ENCODE data around the gene MED20.

MED20 gene

DNA sequence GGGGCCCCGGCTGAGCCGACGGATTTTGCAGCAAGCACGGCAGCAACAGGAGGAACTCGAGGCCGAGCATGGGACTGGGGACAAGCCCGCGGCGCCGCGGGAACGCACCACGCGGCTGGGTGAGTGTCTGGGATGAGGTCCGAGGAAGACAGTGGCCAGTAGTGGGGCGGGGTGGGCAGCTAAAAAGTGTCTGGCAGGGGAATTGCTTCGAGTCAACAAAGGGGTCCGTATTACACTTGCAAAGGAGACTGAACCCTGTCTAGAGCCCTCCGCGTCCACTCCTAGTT, 716 bp upstream of the MED20 start:
- Histone ChIP-seq H3K4me3 (ENCODE audit: low read length) (peak overlapping the region; percentile 96), H3K36me3 (ENCODE audit: control insufficient read depth, insufficient read depth, low read length) (no peaks in the 10 kb centered on the region), H3K27ac (ENCODE audit: low read depth, low read length) (peak overlapping the region; percentile 100), H3K4me1 (ENCODE audit: control insufficient read depth, insufficient read depth, low read length) (peaks cover 8% of the 10 kb centered on the region), H3K27me3 (ENCODE audit: control insufficient read depth, insufficient read depth, low read length) (no peaks in the 10 kb centered on the region), H3K9ac (ENCODE audit: low read length) (peak overlapping the region; percentile 64)

DNA sequence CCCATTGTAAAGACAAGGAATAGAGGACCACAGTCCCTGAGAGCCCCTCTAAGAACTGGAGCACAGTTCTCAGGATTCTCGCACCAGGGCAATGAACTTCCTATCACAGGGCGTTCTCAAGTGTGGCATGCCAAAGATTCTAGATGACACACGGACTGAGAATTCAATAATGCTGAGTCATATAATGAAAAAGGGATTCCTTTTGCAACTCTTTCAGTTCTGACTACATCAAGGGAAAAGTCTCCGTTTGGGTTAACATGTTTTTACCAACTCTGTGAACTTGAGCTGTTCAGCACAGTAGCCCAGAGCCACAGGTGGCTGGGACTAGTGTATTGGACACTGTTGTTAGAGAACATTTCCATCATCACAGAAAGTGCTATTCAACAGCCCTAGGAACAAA, 3.4 kb downstream of the MED20 start:
- no peaks in the 10 kb centered on the region for H3K27me3 ChIP-seq (ENCODE audit: control insufficient read depth, insufficient read depth, low read length)
- H3K9ac ChIP-seq (ENCODE audit: low read length): no peak overlapping the region
- H3K27ac ChIP-seq (ENCODE audit: low read depth, low read length): no peak overlapping the region
- H3K4me1 ChIP-seq (ENCODE audit: control insufficient read depth, insufficient read depth, low read length): peaks cover 8% of the 10 kb centered on the region
- H3K4me3 ChIP-seq (ENCODE audit: low read length): no peak overlapping the region
- H3K36me3 ChIP-seq (ENCODE audit: control insufficient read depth, insufficient read depth, low read length): no peaks in the 10 kb centered on the region

DNA sequence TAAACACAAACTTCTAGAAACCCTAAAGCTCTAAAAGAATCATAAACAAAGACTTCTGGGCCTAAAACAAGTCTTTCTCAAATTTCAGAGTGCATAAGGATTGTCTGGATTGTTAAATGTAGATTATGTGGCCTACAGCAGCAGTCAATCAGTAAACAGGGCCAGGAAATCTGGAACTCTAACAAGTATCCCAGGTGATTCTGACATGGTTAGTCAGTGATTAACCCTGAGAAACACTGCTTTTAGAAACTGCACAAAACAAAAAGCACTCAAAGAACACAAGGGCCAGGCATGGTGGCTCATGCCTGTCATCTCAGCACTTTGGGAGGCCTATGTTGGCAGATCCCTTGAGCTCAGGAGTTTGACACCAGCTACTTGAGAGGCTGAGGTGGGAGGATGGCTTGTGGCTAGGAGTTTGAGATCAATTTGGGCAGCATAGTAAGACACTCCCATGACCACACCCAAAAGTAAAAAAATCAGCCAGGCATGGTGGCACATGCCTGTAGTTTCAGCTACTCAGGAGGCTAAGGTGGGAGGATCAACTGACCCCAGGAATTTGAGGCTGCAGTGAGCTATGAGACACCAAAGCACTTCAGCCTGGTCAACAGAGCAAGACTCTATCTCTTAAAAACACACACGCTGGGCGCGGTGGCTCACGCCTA, 5.9 kb downstream of the MED20 start:
- Histone ChIP-seq H3K27ac (ENCODE audit: low read depth, low read length) (no peak overlapping the region), H3K9ac (ENCODE audit: low read length) (no peak overlapping the region), H3K36me3 (ENCODE audit: control insufficient read depth, insufficient read depth, low read length) (no peaks in the 10 kb centered on the region), H3K27me3 (ENCODE audit: control insufficient read depth, insufficient read depth, low read length) (no peaks in the 10 kb centered on the region), H3K4me3 (ENCODE audit: low read length) (no peak overlapping the region), H3K4me1 (ENCODE audit: control insufficient read depth, insufficient read depth, low read length) (peaks cover 4% of the 10 kb centered on the region)

DNA sequence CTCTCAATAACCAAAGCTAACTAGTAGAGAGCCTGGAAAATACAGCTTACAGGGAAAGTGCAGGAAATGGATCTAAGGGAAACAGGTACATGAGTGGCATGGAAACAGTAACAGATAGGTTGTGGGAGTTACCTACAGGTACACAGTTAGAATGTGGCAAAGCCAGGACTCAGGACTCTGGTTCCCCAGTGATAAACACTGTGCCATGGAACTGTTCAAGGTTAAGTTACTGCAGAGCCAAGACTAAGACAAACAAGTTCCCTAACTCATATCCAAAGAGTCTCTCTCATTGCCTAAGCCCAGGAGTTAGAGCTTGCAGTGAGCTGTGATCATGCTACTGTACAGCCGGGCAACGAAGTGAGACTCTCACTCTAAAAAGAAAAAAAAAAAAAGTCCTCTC, 6.6 kb downstream of the MED20 start:
- no peaks in the 10 kb centered on the region for H3K36me3 ChIP-seq (ENCODE audit: control insufficient read depth, insufficient read depth, low read length)
- H3K27ac ChIP-seq (ENCODE audit: low read depth, low read length): no peak overlapping the region
- no peak overlapping the region for H3K9ac ChIP-seq (ENCODE audit: low read length)
- no peaks in the 10 kb centered on the region for H3K4me1 ChIP-seq (ENCODE audit: control insufficient read depth, insufficient read depth, low read length)
- no peak overlapping the region for H3K4me3 ChIP-seq (ENCODE audit: low read length)
- no peaks in the 10 kb centered on the region for H3K27me3 ChIP-seq (ENCODE audit: control insufficient read depth, insufficient read depth, low read length)

DNA sequence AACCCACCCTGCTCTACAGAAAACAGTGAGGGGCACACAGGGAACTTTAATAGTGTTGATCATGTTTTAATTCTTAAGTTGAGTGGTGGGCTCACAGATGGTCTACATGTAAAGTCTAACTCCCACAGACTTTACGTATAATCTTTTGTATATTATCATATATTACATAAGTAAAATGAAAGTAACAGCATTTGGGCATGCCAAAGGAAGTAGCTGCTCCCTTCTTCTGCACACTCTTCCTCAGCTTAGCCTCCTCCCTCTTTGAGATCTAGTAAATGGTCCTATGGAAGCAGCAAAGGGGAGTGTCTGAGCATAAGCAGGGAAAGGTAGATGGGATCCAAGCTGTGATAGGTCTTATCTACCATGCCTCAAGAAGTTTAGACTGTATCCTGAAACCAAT, 11.2 kb downstream of the MED20 start:
- no peak overlapping the region for H3K27ac ChIP-seq (ENCODE audit: low read depth, low read length)
- no peaks in the 10 kb centered on the region for H3K4me1 ChIP-seq (ENCODE audit: control insufficient read depth, insufficient read depth, low read length)
- no peaks in the 10 kb centered on the region for H3K27me3 ChIP-seq (ENCODE audit: control insufficient read depth, insufficient read depth, low read length)
- no peak overlapping the region for H3K9ac ChIP-seq (ENCODE audit: low read length)
- H3K36me3 ChIP-seq (ENCODE audit: control insufficient read depth, insufficient read depth, low read length): peaks cover 19% of the 10 kb centered on the region
- H3K4me3 ChIP-seq (ENCODE audit: low read length): no peak overlapping the region

DNA sequence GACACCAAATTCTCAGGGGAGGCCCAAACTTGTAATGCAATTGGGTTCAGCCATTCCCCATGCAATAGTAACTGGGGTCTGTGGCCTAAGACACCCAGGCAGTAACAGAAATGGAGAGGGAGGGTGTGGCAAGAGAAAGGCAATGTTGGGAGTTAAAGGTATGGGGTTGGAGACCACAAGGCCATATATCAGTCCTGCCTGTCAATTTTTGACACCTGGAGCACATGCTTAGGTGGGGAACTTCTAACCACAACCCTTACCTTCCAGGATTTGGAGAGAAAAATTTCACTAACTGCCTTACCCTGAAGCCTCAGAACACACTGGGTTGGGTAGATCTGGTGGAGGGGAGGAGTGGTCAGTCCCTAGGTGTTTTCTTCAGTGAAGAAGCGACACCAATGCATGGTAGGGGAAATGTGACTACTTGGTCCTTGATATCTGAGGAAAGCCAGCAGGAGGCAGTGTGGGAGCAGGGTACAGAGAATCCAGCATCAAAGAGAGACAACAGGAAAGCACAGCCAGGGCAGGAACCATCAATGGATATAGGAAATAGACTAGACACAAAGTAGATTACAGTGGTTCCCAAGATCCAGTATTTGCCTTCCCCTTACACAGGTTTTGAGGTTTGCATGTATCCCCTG, 18.9 kb downstream of the MED20 start:
- H3K9ac ChIP-seq (ENCODE audit: low read length): no peak overlapping the region
- no peaks in the 10 kb centered on the region for H3K27me3 ChIP-seq (ENCODE audit: control insufficient read depth, insufficient read depth, low read length)
- H3K36me3 ChIP-seq (ENCODE audit: control insufficient read depth, insufficient read depth, low read length): peaks cover 11% of the 10 kb centered on the region
- no peak overlapping the region for H3K4me3 ChIP-seq (ENCODE audit: low read length)
- H3K27ac ChIP-seq (ENCODE audit: low read depth, low read length): no peak overlapping the region
- H3K4me1 ChIP-seq (ENCODE audit: control insufficient read depth, insufficient read depth, low read length): no peaks in the 10 kb centered on the region

DNA sequence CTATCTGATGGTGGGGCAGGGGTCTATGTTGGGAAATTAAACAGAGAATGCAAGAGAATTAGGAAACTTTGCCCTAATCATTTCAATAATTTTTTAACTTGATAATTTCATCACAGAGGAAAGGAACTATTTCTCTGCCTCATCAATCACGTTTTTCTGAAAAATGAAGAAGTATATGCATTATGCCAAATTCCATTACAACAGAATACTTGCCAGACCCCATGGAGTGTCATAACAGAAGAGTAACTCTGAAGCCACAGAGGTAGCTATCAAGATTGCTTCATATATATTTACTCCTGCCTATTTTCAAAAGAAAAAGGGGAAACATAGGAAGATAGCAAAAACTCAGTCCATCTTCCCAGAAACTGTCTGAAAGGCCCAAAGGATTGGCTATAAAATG, 20.1 kb downstream of the MED20 start:
- Histone ChIP-seq H3K36me3 (ENCODE audit: control insufficient read depth, insufficient read depth, low read length) (peaks cover 6% of the 10 kb centered on the region), H3K27ac (ENCODE audit: low read depth, low read length) (no peak overlapping the region), H3K9ac (ENCODE audit: low read length) (no peak overlapping the region)

DNA sequence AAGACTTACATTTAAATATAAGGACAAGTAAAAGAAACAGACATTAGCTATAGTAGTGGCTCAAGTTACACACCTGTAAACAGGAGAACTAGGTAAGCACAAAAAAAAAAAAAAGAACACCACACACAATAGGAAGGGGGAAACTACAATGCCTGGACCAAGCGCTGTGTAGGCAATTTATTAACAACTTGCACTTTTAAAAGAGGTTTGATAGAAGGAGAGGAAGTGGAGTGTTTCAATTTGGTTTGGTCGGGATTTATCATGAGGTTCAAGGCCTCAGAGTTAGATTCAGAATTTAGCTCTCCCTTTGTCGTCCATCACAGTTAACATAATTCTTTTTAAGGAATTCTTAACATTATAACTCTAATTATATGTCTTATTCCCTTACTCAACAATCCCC, 24.7 kb downstream of the MED20 start:
- Histone ChIP-seq H3K4me1 (ENCODE audit: control insufficient read depth, insufficient read depth, low read length) (peaks cover 4% of the 10 kb centered on the region), H3K27me3 (ENCODE audit: control insufficient read depth, insufficient read depth, low read length) (no peaks in the 10 kb centered on the region), H3K4me3 (ENCODE audit: low read length) (no peak overlapping the region), H3K36me3 (ENCODE audit: control insufficient read depth, insufficient read depth, low read length) (no peaks in the 10 kb centered on the region), H3K27ac (ENCODE audit: low read depth, low read length) (no peak overlapping the region), H3K9ac (ENCODE audit: low read length) (no peak overlapping the region)

More for the DNA sequence above, 20.1 kb downstream of the MED20 start:
- Histone ChIP-seq H3K4me1 (ENCODE audit: control insufficient read depth, insufficient read depth, low read length) (peaks cover 2% of the 10 kb centered on the region), H3K4me3 (ENCODE audit: low read length) (no peak overlapping the region), H3K27me3 (ENCODE audit: control insufficient read depth, insufficient read depth, low read length) (no peaks in the 10 kb centered on the region)

DNA sequence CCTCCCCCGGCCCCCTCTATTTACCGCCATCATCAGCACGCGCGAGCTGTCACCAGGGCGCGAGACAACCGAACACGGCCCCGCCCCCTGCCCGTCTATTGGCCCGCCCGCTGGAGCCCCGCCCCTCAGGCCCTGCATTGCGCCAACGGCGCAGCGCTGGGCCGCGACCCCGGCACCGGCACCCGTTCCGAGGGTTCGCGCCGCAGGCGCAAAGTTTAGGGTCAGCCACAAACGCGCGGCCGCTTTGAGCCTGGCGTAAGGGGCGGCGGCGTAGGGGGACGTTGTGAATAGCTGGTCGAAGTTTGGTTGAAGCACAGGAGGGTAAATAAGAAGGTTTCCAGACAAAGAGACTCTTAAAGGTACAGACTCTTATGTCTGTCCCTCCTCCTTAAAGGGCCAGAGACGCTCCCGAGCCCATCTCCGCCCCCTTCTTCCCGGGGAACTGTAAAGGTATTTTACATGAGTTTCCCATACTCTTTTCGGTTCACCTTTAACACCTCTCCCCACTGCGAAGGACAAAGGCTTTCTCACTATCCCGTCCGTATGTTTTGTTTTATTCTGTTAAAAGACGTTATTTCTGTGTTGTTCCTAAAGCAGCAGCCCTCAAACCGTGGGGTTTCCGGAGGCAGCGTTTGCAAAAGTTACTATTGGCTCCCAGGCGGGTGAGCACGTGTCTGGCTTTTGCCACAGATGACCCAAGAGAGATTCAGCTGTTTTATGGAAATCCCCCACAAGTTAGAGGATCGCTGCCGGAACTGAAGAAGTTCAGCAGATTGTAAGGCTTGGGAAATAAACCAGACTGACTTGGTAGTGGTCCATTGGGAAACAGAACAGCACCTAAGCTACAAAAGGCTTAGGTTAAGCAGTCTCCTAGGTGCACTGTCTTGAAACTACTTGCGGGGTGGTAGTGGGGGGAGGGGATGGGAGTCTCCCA, 25.4 kb downstream of the MED20 start, which contains the start of gene USP49:
Gene USP49, minus strand, starts transcription at position 76 of the 934 bp plus-strand sequence. CDS start 88,392 bp downstream, outside the sequence.
- Histone ChIP-seq H3K27ac (ENCODE audit: low read depth, low read length) (peak within 1 kb of the TSS; percentile 76), H3K4me3 (ENCODE audit: low read length) (peak within 1 kb of the TSS; percentile 68), H3K36me3 (ENCODE audit: control insufficient read depth, insufficient read depth, low read length) (no peaks in the 10 kb centered on the region), H3K4me1 (ENCODE audit: control insufficient read depth, insufficient read depth, low read length) (peaks cover 4% of the 10 kb centered on the region), H3K27me3 (ENCODE audit: control insufficient read depth, insufficient read depth, low read length) (no peaks in the 10 kb centered on the region), H3K9ac (ENCODE audit: low read length) (peak within 1 kb of the TSS; percentile 22)

DNA sequence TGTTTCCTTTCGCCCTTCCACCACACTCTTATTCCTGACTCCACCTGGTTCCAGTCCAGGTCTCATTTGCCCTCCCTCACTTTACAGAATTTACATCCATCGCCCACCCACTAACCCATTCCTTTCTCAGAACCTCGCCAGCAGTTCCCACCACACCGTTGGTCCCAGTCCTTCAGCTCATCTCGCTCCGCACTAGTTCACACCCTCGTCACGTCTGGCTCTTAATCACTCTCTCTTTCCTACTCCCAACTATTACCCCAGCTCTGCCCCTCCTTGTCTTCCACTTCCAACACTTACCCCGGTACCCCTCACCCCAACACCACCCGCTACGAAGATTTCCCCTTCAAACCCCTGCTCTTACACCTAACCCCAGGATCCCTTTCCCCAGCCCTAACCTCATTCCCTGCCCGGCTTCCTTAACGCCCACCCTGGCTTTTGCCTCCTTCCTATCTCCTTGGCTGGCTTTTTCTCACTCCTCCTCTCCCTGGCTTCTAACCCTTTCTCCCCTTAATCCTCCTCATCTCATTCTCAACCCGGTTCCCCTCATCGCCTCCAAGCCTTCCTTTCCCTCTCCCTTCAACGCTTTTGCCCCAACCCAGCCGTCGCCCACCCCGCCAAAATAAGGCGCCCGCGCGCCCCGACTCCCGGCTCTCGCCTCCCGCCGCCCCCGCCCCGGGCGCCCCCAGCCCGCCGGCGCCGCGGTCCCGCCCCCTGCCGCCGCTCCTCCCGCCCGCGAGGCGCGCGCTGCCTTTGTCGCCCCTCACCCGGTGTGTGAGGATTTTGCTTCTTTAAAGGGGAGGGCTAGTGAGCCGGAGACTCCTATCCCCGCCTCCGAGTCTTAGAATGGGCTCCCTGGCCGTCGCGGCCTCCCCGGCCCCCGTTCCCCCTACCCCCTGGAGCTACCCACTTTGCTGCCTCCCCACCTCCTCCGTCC, 26.3 kb downstream of the MED20 start:
- no peaks in the 10 kb centered on the region for H3K27me3 ChIP-seq (ENCODE audit: control insufficient read depth, insufficient read depth, low read length)
- H3K27ac ChIP-seq (ENCODE audit: low read depth, low read length): no peak overlapping the region
- H3K36me3 ChIP-seq (ENCODE audit: control insufficient read depth, insufficient read depth, low read length): no peaks in the 10 kb centered on the region
- peaks cover 4% of the 10 kb centered on the region for H3K4me1 ChIP-seq (ENCODE audit: control insufficient read depth, insufficient read depth, low read length)
- H3K4me3 ChIP-seq (ENCODE audit: low read length): peak overlapping the region; percentile 67
- H3K9ac ChIP-seq (ENCODE audit: low read length): no peak overlapping the region

DNA sequence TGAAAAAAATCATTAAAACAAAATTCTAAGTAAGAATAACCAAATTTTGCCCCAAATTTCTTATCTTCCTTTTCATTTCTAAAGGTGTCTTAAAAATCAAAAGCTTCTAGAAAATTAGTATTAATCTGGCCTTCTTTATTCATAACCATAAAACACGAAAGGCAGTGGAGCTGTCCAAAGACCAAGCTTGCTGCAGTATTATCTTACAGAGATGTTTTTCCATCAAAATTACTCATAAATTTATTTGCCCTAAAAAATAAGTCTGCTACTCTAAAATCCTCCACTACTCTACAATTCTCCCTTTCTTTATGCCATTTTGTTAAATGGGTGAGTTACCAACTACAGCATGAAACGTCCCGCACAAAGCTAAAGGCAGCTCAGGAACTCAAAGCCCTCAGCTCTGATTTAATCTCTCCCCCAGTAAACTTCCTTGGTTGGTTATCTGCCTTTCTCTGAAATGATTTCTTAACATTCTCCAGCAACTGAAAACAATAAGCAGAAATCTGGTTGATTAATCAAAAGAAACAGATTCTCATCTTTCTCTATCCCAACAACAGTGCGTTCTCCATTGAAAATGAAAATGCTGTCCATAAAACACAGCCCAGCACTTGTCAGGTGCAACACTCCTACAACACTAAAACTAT, 27.9 kb downstream of the MED20 start:
- Histone ChIP-seq H3K4me1 (ENCODE audit: control insufficient read depth, insufficient read depth, low read length) (peaks cover 4% of the 10 kb centered on the region), H3K9ac (ENCODE audit: low read length) (no peak overlapping the region), H3K36me3 (ENCODE audit: control insufficient read depth, insufficient read depth, low read length) (no peaks in the 10 kb centered on the region), H3K4me3 (ENCODE audit: low read length) (no peak overlapping the region), H3K27ac (ENCODE audit: low read depth, low read length) (no peak overlapping the region), H3K27me3 (ENCODE audit: control insufficient read depth, insufficient read depth, low read length) (no peaks in the 10 kb centered on the region)
